AG04449 (cell line): ENCODE results near the gene CYSRT1.
"Not testable (repeated sequence)": the region's sequence is repeated elsewhere in the genome, so short reads cannot be mapped to it uniquely, and the experiment has no call there.

ENCODE experiments used
- CTCF ChIA-PET: fragments of 350-600 bp; formaldehyde crosslinking; extraction: SDS; loops from one replicate; lab custom pipeline; 2021; ENCODE audit warnings: antibody characterized with exemption; lab: Yijun Ruan, JAX
- POLR2A ChIA-PET: fragments of 400-600, 350-600 bp; formaldehyde crosslinking; extraction: SDS; loops from one replicate; lab custom pipeline; 2020; ENCODE audit warnings: antibody characterized with exemption, inconsistent platforms; lab: Yijun Ruan, JAX
- DNase-seq: peaks from one replicate; pipeline ENCODE4 v3.0.0-alpha.2; 2010; ENCODE audit warnings: low read depth, low spot score
- H3K4me3 ChIP-seq: 2 replicates; pipeline ENCODE4 v1.5.1; 2011; ENCODE audit warnings: low read depth, mild to moderate bottlenecking, control low read depth, low read length
- TF ChIP-seq, protein P1 (sequence below): IDR thresholded peaks from one replicate; pipeline ENCODE4 v1.5.1; 2011; ENCODE audit warnings: mild to moderate bottlenecking, moderate library complexity, low read length, control low read depth, inconsistent platforms; ENCODE audit not compliant: insufficient read depth; ENCODE audit errors: missing control alignments

Gene CYSRT1

DNA sequence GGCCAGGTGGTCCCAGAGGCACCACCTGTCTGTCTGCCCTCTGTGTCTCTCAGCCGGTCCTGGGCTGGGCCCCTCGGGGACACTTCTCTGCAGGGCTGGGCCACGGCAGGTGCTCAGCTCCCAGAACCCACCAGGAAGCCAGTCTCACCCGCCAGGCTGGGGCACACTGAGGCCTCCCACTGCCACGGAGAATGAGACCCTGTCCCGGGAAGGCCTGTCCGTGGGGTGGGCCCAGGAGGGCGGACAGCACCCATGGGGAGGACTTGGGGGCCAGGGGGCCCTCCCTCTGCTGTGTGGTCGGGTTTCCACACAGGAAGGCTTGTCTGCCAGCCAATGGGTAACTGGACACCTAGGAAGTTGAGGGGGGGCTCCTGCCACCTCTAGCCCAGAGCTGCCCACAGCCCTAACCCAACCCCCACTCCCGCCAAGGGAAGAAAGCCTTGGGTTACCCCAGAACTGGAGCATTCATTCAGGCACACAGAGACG, 12.0 kb downstream of the CYSRT1 start:
- ChIA-PET POLR2A (interaction anchor here (1.0 kb wide), 1 partner anchor 14 kb away, joined by 3 read pairs; no protein-coding TSS in a partner anchor), CTCF (interaction anchor here (0.6 to 8.1 kb wide), 59 partner anchors 8 to 450 kb away, joined by 3 to 139 read pairs (median 4); partner anchors contain the start of genes CYSRT1, DPP7, EXD3 and LRRC26)
- TF ChIP-seq, protein P1, sequence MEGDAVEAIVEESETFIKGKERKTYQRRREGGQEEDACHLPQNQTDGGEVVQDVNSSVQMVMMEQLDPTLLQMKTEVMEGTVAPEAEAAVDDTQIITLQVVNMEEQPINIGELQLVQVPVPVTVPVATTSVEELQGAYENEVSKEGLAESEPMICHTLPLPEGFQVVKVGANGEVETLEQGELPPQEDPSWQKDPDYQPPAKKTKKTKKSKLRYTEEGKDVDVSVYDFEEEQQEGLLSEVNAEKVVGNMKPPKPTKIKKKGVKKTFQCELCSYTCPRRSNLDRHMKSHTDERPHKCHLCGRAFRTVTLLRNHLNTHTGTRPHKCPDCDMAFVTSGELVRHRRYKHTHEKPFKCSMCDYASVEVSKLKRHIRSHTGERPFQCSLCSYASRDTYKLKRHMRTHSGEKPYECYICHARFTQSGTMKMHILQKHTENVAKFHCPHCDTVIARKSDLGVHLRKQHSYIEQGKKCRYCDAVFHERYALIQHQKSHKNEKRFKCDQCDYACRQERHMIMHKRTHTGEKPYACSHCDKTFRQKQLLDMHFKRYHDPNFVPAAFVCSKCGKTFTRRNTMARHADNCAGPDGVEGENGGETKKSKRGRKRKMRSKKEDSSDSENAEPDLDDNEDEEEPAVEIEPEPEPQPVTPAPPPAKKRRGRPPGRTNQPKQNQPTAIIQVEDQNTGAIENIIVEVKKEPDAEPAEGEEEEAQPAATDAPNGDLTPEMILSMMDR, result no peak
- DNase-seq, result no peak
- H3K4me3 ChIP-seq, result no peak overlapping the region

DNA sequence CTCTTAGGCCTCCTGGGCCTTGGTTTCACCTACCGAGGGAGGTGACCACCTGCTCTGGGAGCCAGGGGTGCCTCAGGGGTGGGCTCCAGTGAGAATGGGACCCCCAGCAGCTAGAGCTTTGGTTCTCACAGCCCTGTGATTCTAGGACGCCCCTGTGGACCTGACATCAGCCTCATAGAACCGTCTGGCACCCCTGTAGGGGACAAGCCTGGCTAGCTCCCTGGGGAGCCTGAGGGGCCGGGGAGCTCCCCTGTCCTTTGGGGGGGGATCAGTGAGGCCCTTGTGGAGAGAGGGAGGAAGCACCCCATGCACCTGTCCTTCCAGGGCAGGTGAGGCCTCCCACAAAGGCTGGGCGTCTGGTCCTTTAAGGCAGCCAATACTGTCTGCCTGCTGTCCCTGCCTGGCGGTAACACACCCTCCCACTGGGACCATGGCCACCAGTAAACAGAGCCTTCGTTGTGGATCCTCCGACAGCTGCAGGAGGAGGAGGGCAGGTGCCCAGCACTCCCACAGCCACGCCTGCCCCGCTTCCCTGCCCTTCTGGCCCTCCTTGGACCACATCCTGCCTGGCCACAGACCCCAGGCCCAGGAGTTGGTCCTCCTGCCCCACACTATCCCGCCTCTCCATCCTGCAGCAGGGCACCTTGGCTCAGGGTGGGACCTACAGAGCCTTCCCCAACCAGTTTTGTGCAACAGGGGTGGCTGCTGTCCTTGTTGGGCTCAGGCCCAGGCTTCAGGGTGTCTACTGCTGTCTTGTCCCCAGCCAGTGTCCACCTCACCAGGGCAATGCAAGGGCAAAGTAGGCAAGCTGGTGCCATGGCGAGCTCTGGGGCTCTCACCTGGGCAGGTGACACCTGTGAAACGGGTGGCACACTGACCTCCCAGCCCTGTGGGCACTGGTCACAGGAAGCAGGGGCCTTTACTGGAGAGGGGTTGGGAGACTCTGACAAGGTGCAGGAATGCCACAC, 13.1 kb downstream of the CYSRT1 start:
- DNase-seq, result no peak
- POLR2A ChIA-PET, result no interaction called here

DNA sequence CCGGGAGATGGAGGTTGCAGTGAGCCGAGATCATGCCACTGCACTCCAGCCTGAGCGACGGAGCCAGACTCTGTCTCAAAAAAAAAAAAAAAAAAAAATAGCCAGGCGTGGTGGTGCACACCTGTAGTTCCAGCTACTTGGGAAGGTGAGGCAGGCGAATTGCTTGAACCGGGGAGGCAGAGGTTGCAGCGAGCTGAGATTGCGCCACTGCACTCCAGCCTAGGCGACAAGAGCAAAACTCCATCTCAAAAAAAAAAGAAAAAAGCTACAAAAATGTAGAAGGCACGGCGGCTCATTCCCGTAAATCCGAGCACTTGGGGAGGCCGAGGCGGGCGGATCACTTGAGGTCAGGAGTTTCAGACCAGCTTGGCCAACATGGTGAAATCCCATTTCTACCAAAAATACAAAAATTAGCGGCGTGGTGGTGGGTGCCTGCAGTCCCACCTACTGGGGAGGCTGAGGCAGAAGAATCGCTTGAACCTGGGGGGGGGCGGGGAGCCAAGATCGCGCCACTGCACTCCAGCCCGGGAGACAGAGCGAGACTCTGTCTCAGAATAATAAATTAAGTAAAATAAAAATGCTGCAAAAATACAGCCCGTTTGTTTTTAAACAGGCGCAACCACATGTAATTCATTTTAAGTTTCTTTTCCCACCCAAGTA, 14.7 kb downstream of the CYSRT1 start:
- DNase-seq, result not testable (repeated sequence)
- ChIA-PET CTCF (interaction anchor here (0.7 to 8.1 kb wide), 8 partner anchors 8 to 514 kb away, joined by 3 to 139 read pairs (median 3); partner anchors contain the start of genes CYSRT1, RNF208 and RNF224), POLR2A (interaction anchor here (1.2 to 7.4 kb wide), 10 partner anchors 9 to 156 kb away, joined by 5 to 164 read pairs (median 12); partner anchors contain the start of genes ANAPC2, MAN1B1, NELFB and RNF208)
- peak overlapping the region; percentile 71 for H3K4me3 ChIP-seq

More for the DNA sequence above, 13.1 kb downstream of the CYSRT1 start:
- CTCF ChIA-PET, result interaction anchor here (0.7 to 8.1 kb wide), 17 partner anchors 9 to 296 kb away, joined by 3 to 139 read pairs (median 5); partner anchors contain the start of genes CYSRT1, NDOR1, NELFB and RNF208
- TF ChIP-seq, protein P1, result no peak
- no peak overlapping the region for H3K4me3 ChIP-seq

DNA sequence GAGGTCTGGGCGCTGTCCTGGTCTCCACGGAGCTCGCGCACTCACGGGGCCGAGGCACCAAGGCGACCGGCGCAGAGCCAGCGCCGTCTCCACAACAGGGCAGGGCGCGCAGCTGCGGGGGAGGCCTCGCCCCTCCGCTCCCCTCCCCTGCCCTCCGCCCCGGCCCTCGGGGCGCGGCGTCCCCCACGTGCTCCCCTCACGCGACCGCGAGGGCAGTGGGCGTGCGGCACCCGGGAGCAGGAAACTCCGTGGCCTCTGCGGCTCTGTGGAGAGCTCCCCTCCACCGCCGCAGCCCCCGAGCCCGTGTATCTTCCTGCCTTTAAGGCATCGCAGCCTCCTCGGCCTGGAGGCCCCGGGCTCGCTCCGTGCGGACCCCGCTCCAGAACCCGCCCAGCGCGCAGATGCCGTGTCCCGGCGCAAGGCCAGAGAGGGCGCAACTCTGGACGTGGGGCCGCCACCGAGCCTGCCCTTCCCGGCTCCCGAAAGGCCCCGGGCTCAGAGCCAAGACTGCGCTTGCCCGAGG, 15.4 kb downstream of the CYSRT1 start:
- TF ChIP-seq, protein P1, result peak; percentile 2
- CTCF ChIA-PET, result interaction anchor here (0.9 to 8.1 kb wide), 6 partner anchors 9 to 211 kb away, joined by 3 to 139 read pairs (median 3); partner anchors contain the start of genes CYSRT1, RNF208 and RNF224
- peak overlapping the region; percentile 71 for H3K4me3 ChIP-seq
- DNase-seq, result no peak
- POLR2A ChIA-PET, result interaction anchor here (0.6 to 7.4 kb wide), 44 partner anchors 9 to 219 kb away, joined by 3 to 164 read pairs (median 4); partner anchors contain the start of genes ANAPC2, EXD3, MAN1B1 and NDOR1

DNA sequence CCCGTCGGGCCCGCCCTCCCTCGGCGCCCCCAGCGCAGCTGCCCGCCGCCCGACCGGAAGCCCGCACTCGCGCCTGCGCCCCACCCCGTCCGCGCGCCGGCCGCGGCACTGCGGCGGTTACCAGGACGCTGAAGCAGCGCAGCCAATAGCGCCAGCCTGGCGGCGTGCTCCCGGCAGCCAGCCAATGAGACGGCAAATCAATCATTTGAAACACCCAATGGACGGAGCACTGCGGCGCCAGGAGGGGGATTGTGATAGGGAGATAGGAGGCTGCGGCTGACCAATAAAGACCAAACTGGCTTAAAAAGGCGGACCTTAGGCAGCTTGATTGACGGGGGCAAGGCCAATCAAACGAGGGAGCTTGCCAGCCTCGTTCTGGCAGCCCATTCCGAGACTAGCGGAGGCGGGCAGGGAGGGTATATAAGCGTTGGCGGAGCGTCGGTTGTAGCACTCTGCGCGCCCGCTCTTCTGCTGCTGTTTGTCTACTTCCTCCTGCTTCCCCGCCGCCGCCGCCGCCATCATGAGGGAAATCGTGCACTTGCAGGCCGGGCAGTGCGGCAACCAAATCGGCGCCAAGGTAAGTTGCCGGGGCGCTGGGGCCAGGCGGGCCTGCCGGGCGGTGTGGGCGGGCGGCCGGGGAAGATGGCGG, 16.0 kb downstream of the CYSRT1 start, which contains the start of gene TUBB4B:
TUBB4B (plus strand) TSS at position 447 of the 649 bp plus-strand sequence; CDS start at position 521, 74 bp downstream.
- peak within 1 kb of the TSS; percentile 78 for H3K4me3 ChIP-seq
- ChIA-PET CTCF (interaction anchor here (0.9 to 8.1 kb wide), 5 partner anchors 11 to 212 kb away, joined by 3 to 139 read pairs (median 3); partner anchors contain the start of genes CYSRT1, RNF208 and RNF224), POLR2A (interaction anchor here (0.6 to 7.4 kb wide), 45 partner anchors 9 to 218 kb away, joined by 3 to 164 read pairs (median 4); partner anchors contain the start of genes ANAPC2, EXD3, MAN1B1 and NDOR1)
- DNase-seq, result peak; percentile 99
- TF ChIP-seq, protein P1, result no peak
